ENCODE measurements around the gene GABBR2. TPM values are rescaled to one million over a fixed set of nuclear protein-coding genes. Genes with fewer than 3 reads are reported as not detected.

The GABBR2 gene
- total and polyA plus RNA-seq, 4 donors: 0.39 TPM; not detected in 3

GRCh38 chr9:98551511-98552286 lies 157.0 kb downstream of the GABBR2 start:
- intact Hi-C loops (cut with DNase I): no loop called here
- H3K27ac ChIP-seq (ENCODE audit: low read depth in 1 of 2, low read length in 2 of 2): no peak overlapping the region
- H3K4me1 ChIP-seq (ENCODE audit: control insufficient read depth in 1 of 2, insufficient read depth in 2 of 2, low read length in 2 of 2): no peaks in the 10 kb centered on the region
- 78 to 86% methylated on average over 11 of the region's 11 CpGs for WGBS, 2 donors
- H3K36me3 ChIP-seq (ENCODE audit: control insufficient read depth in 1 of 2, insufficient read depth in 2 of 2, low read length in 1 of 2): no peaks in the 10 kb centered on the region
- no peak for DNase-seq
- no peaks in the 10 kb centered on the region for H3K9me3 ChIP-seq (ENCODE audit: control insufficient read depth, low read length)
- H3K4me3 ChIP-seq (ENCODE audit: low read length in 2 of 2): no peak overlapping the region
- ATAC-seq (ENCODE audit: low FRiP score): no peak
- no peaks in the 10 kb centered on the region for H3K27me3 ChIP-seq (ENCODE audit: control insufficient read depth in 1 of 2, insufficient read depth in 2 of 2, low read length in 1 of 2)

GRCh38 chr9:98550206-98550820 lies 158.4 kb downstream of the GABBR2 start:
- ATAC-seq (ENCODE audit: low FRiP score) (no peak), DNase-seq (no peak)

GRCh38 chr9:98549401-98549800 lies 159.3 kb downstream of the GABBR2 start:
- no peaks in the 10 kb centered on the region for H3K9me3 ChIP-seq (ENCODE audit: control insufficient read depth, low read length)
- 83 to 84% methylated on average over 3 of the region's 3 CpGs for WGBS, 2 donors

More at GRCh38 chr9:98550206-98550820, 158.4 kb downstream of the GABBR2 start:
- H3K4me1 ChIP-seq (ENCODE audit: control insufficient read depth in 1 of 2, insufficient read depth in 2 of 2, low read length in 2 of 2): no peaks in the 10 kb centered on the region
- intact Hi-C loops (cut with DNase I): no loop called here
- no peak overlapping the region for H3K27ac ChIP-seq (ENCODE audit: low read depth in 1 of 2, low read length in 2 of 2)
- 80 to 81% methylated on average over 7 of the region's 7 CpGs for WGBS, 2 donors
- no peaks in the 10 kb centered on the region for H3K36me3 ChIP-seq (ENCODE audit: control insufficient read depth in 1 of 2, insufficient read depth in 2 of 2, low read length in 1 of 2)
- H3K4me3 ChIP-seq (ENCODE audit: low read length in 2 of 2): no peak overlapping the region
- no peaks in the 10 kb centered on the region for H3K27me3 ChIP-seq (ENCODE audit: control insufficient read depth in 1 of 2, insufficient read depth in 2 of 2, low read length in 1 of 2)
- H3K9me3 ChIP-seq (ENCODE audit: control insufficient read depth, low read length): no peaks in the 10 kb centered on the region

DNA sequence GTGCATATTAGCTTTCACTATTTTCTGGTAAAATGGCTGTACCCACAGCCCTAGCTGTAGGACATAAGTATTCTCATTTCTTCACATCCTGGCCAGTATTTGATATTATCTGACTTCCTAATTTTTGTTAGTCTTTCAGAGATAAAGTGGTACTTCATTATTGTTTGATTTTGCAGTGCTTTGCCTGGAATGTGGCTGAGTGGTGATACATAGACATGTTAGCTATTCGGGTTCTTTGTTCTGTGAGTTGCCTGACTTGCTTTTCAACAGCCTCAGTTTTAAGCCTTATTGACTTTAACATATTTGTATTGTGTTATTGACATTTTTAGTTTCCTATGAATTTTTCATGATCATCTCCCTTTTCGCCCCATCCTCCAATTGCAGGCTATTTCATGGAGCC lies 161.1 kb downstream of the GABBR2 start:
- Histone ChIP-seq H3K27me3 (ENCODE audit: control insufficient read depth in 1 of 2, insufficient read depth in 2 of 2, low read length in 1 of 2) (no peaks in the 10 kb centered on the region), H3K4me3 (ENCODE audit: low read length in 2 of 2) (no peak overlapping the region), H3K36me3 (ENCODE audit: control insufficient read depth in 1 of 2, insufficient read depth in 2 of 2, low read length in 1 of 2) (no peaks in the 10 kb centered on the region), H3K27ac (ENCODE audit: low read depth in 1 of 2, low read length in 2 of 2) (no peak overlapping the region), H3K9me3 (ENCODE audit: control insufficient read depth, low read length) (no peaks in the 10 kb centered on the region), H3K4me1 (ENCODE audit: control insufficient read depth in 1 of 2, insufficient read depth in 2 of 2, low read length in 2 of 2) (no peaks in the 10 kb centered on the region)
- ATAC-seq (ENCODE audit: low FRiP score): no peak
- intact Hi-C loops (cut with DNase I): no loop called here
- DNase-seq: no peak
- WGBS, 2 donors: no CpG with 5 or more reads among the region's 2 CpGs

More at GRCh38 chr9:98549401-98549800, 159.3 kb downstream of the GABBR2 start:
- H3K27ac ChIP-seq (ENCODE audit: low read depth in 1 of 2, low read length in 2 of 2): no peak overlapping the region
- intact Hi-C loops (cut with DNase I): no loop called here
- no peaks in the 10 kb centered on the region for H3K4me1 ChIP-seq (ENCODE audit: control insufficient read depth in 1 of 2, insufficient read depth in 2 of 2, low read length in 2 of 2)
- no peak overlapping the region for H3K4me3 ChIP-seq (ENCODE audit: low read length in 2 of 2)
- ATAC-seq (ENCODE audit: low FRiP score) (no peak), DNase-seq (no peak)
- no peaks in the 10 kb centered on the region for H3K36me3 ChIP-seq (ENCODE audit: control insufficient read depth in 1 of 2, insufficient read depth in 2 of 2, low read length in 1 of 2)
- no peaks in the 10 kb centered on the region for H3K27me3 ChIP-seq (ENCODE audit: control insufficient read depth in 1 of 2, insufficient read depth in 2 of 2, low read length in 1 of 2)

DNA sequence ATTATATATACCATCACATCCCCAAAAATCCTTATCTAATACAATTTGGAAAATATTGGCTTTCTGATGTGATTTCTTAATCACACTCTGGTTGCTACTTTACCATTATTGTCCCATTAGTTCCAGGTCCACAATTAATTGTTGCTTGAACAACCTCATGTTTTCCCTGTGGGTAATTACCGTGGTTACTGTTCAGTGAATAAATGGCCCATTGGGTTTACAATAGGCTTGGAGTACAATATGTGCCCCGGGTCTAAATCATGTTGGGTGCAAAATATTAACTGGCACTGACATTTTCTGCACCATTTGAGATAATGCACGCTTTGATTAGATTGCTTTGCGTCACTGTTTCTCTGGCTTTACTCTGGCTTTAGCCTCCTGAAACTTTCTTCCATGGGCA lies 163.7 kb downstream of the GABBR2 start:
- H3K27ac ChIP-seq (ENCODE audit: low read depth in 1 of 2, low read length in 2 of 2): no peak overlapping the region
- H3K4me1 ChIP-seq (ENCODE audit: control insufficient read depth in 1 of 2, insufficient read depth in 2 of 2, low read length in 2 of 2): no peaks in the 10 kb centered on the region
- H3K36me3 ChIP-seq (ENCODE audit: control insufficient read depth in 1 of 2, insufficient read depth in 2 of 2, low read length in 1 of 2): no peaks in the 10 kb centered on the region
- DNase-seq: no peak
- no peak for ATAC-seq (ENCODE audit: low FRiP score)
- WGBS, 2 donors: 69 to 70% methylated on average over 4 of the region's 4 CpGs
- H3K27me3 ChIP-seq (ENCODE audit: control insufficient read depth in 1 of 2, insufficient read depth in 2 of 2, low read length in 1 of 2): no peaks in the 10 kb centered on the region
- no peak overlapping the region for H3K4me3 ChIP-seq (ENCODE audit: low read length in 2 of 2)
- H3K9me3 ChIP-seq (ENCODE audit: control insufficient read depth, low read length): no peaks in the 10 kb centered on the region
- intact Hi-C loops (cut with DNase I): no loop called here

- Histone ChIP-seq H3K27me3 (ENCODE audit: control insufficient read depth in 1 of 2, insufficient read depth in 2 of 2, low read length in 1 of 2) (no peaks in the 10 kb centered on the region), H3K9me3 (ENCODE audit: control insufficient read depth, low read length) (no peaks in the 10 kb centered on the region), H3K36me3 (ENCODE audit: control insufficient read depth in 1 of 2, insufficient read depth in 2 of 2, low read length in 1 of 2) (no peaks in the 10 kb centered on the region), H3K4me3 (ENCODE audit: low read length in 2 of 2) (no peak overlapping the region), H3K27ac (ENCODE audit: low read depth in 1 of 2, low read length in 2 of 2) (no peak overlapping the region), H3K4me1 (ENCODE audit: control insufficient read depth in 1 of 2, insufficient read depth in 2 of 2, low read length in 2 of 2) (no peaks in the 10 kb centered on the region)
- DNase-seq (no peak), ATAC-seq (ENCODE audit: low FRiP score) (no peak)
- intact Hi-C loops (cut with DNase I): no loop called here
- WGBS, 2 donors: 84 to 85% methylated on average over 16 of the region's 16 CpGs
These were observed 167.0 kb downstream of the GABBR2 start for GRCh38 chr9:98541684-98542230.

DNA sequence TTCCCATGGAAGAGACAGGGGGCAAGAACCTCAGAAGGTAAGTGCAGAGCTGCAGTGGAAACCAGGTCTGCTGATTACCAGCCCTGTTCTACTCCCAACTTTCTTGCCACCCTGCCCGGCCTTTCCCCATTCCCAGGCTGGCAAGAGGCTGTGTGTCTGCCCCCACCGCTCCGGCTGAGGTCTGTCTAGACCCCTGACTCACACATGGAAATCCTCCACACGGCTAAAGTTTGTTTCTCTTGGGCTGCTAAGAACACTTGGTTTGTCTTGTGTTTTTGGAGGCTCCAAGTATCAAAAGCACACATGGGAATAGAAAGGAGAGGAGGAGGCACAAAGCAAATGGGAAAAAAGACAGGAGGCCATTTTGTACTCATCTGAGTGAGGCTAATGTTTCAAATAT lies 168.3 kb downstream of the GABBR2 start:
- 19 to 28% methylated on average over 4 of the region's 4 CpGs for WGBS, 2 donors
- Histone ChIP-seq H3K36me3 (ENCODE audit: control insufficient read depth in 1 of 2, insufficient read depth in 2 of 2, low read length in 1 of 2) (no peaks in the 10 kb centered on the region), H3K9me3 (ENCODE audit: control insufficient read depth, low read length) (no peaks in the 10 kb centered on the region), H3K27ac (ENCODE audit: low read depth in 1 of 2, low read length in 2 of 2) (no peak overlapping the region), H3K27me3 (ENCODE audit: control insufficient read depth in 1 of 2, insufficient read depth in 2 of 2, low read length in 1 of 2) (no peaks in the 10 kb centered on the region), H3K4me1 (ENCODE audit: control insufficient read depth in 1 of 2, insufficient read depth in 2 of 2, low read length in 2 of 2) (no peaks in the 10 kb centered on the region), H3K4me3 (ENCODE audit: low read length in 2 of 2) (no peak overlapping the region)
- ATAC-seq (ENCODE audit: low FRiP score) (no peak), DNase-seq (no peak)
- intact Hi-C loops (cut with DNase I): no loop called here

- intact Hi-C loops (cut with DNase I): no loop called here
- no peaks in the 10 kb centered on the region for H3K36me3 ChIP-seq (ENCODE audit: control insufficient read depth in 1 of 2, insufficient read depth in 2 of 2, low read length in 1 of 2)
- no peaks in the 10 kb centered on the region for H3K9me3 ChIP-seq (ENCODE audit: control insufficient read depth, low read length)
- ATAC-seq (ENCODE audit: low FRiP score) (no peak), DNase-seq (no peak)
- H3K27ac ChIP-seq (ENCODE audit: low read depth in 1 of 2, low read length in 2 of 2): no peak overlapping the region
- H3K27me3 ChIP-seq (ENCODE audit: control insufficient read depth in 1 of 2, insufficient read depth in 2 of 2, low read length in 1 of 2): no peaks in the 10 kb centered on the region
- no peak overlapping the region for H3K4me3 ChIP-seq (ENCODE audit: low read length in 2 of 2)
- WGBS, 2 donors: 73 to 75% methylated on average over 7 of the region's 7 CpGs
- no peaks in the 10 kb centered on the region for H3K4me1 ChIP-seq (ENCODE audit: control insufficient read depth in 1 of 2, insufficient read depth in 2 of 2, low read length in 2 of 2)
These were observed 168.8 kb downstream of the GABBR2 start for GRCh38 chr9:98539954-98540353.

GRCh38 chr9:98538626-98539031 lies 170.1 kb downstream of the GABBR2 start:
- no peaks in the 10 kb centered on the region for H3K9me3 ChIP-seq (ENCODE audit: control insufficient read depth, low read length)
- no peaks in the 10 kb centered on the region for H3K27me3 ChIP-seq (ENCODE audit: control insufficient read depth in 1 of 2, insufficient read depth in 2 of 2, low read length in 1 of 2)
- H3K4me3 ChIP-seq (ENCODE audit: low read length in 2 of 2): no peak overlapping the region
- ATAC-seq (ENCODE audit: low FRiP score) (no peak), DNase-seq (no peak)
- H3K27ac ChIP-seq (ENCODE audit: low read depth in 1 of 2, low read length in 2 of 2): no peak overlapping the region
- WGBS, 2 donors: 14% methylated on average over 10 of the region's 10 CpGs
- no peaks in the 10 kb centered on the region for H3K36me3 ChIP-seq (ENCODE audit: control insufficient read depth in 1 of 2, insufficient read depth in 2 of 2, low read length in 1 of 2)
- H3K4me1 ChIP-seq (ENCODE audit: control insufficient read depth in 1 of 2, insufficient read depth in 2 of 2, low read length in 2 of 2): no peaks in the 10 kb centered on the region
- intact Hi-C loops (cut with DNase I): no loop called here
